NCI-H446 treated with DMSO at 0.1 percent for 48 hours (cell line): ENCODE results near the gene SMIM44.
"Not testable (repeated sequence)": the region's sequence is repeated elsewhere in the genome, so short reads cannot be mapped to it uniquely, and the experiment has no call there.

Experiments
- DNase-seq: peaks from one replicate; lab custom pipeline; 2025; lab: John Stamatoyannopoulos, UW

The SMIM44 gene

DNA sequence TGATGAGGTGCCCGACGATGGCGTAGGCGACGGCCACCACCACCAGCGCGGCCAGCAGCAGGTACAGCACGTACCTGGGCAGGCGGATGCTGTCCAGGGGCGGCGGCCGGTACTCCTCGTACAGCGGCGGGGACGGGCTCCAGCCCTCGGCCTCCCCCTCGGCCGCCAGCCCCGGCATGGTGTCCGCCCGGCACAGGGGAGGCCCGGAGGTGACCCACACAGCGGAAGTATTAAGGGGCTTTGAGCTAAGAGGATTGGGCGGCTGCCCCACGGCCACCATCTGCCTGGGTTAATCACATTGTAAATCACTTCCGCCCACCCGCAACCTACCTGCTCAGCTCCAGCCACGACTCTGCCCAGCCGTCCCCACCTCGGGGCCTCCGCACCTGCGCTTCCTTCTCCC lies at the start of gene SMIM44:
Gene SMIM44, minus strand, starts transcription at position 216 of the 403 bp plus-strand sequence. Its CDS starts 38 bp downstream, at position 178.
- DNase-seq: no peak

DNA sequence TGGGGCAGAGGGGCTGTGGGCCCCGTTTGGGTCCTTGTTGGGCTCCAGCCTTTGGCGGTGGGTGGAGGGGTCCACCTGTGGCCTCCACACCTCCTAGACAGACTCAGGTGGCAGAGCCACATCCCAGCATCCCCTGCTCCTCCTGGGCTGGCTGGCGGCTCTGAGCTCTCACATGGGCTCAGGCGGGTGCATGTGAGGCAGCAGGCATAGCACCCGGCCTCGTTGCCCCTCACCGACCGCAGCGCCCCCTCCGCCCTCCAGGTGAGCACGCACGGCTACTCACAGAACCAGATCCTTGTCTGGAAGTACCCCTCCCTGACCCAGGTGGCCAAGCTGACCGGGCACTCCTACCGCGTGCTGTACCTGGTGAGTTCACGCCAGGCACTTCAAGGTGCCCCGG lies 49.8 kb upstream of the SMIM44 start:
- no peak for DNase-seq

- no peak for DNase-seq
These were observed 49.0 kb upstream of the SMIM44 start for GRCh38 chr19:3532154-3532786.

- DNase-seq: no peak
These were observed 48.5 kb upstream of the SMIM44 start for GRCh38 chr19:3531716-3532115.

DNA sequence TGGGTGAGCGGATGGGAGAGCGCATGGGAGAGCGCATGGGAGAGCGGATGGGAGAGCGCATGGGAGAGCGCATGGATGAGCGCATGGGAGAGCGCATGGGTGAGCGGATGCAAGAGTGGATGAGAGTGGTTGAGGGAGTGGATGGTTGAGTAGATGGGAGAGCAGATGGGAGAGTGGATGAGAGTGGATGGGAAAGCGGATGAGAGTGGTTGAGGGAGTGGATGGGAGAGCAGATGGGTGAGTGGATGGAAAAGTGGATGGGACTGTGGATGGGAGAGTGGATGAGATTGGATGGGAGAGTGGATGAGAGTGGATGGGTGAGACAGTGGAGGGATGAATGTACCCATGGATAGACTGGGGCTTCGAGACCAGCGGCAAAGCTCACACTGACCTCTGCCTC lies 47.1 kb upstream of the SMIM44 start:
- DNase-seq: no peak

DNA sequence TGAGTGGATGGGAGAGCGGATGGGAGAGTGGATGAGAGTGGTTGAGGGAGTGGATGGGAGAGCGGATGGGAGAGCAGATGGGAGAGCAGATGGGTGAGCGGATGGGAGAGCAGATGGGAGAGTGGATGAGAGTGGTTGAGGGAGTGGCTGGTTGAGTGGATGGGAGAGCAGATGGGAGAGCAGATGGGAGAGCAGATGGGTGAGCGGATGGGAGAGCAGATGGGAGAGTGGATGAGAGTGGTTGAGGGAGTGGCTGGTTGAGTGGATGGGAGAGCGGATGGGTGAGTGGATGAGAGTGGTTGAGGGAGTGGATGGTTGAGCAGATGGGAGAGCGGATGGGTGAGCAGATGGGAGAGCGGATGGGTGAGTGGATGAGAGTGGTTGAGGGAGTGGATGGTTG lies 46.1 kb upstream of the SMIM44 start:
- DNase-seq: not testable (repeated sequence)

DNA sequence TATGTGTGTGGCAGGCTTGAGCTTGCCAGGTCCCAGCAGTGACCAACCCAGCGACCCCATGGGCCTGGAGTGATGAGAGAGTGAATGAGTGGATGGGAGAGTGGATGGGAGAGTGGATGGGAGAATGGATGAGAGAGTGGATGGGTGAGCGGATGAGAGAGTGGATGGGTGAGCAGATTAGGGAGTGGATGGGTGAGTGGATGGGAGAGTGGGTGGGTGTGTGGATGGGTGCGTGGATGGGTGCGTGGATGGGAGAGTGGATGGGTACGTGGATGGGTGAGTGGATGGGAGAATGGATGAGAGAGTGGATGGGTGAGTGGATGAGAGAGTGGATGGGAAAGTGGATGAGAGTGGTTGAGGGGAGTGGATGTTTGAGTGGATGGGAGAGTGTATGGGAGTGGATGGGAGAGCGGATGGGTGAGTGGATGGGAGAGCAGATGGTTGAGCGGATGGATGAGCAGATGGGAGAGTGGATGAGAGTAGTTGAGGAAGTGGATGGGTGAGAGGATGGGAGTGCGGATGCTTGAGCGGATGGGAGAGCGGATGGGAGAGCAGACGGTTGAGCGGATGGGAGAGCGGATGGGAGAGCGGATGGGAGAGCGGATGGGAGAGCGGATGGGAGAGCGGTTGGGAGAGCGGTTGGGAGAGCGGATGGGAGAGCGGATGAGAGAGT lies 45.4 kb upstream of the SMIM44 start:
- no peak for DNase-seq

DNA sequence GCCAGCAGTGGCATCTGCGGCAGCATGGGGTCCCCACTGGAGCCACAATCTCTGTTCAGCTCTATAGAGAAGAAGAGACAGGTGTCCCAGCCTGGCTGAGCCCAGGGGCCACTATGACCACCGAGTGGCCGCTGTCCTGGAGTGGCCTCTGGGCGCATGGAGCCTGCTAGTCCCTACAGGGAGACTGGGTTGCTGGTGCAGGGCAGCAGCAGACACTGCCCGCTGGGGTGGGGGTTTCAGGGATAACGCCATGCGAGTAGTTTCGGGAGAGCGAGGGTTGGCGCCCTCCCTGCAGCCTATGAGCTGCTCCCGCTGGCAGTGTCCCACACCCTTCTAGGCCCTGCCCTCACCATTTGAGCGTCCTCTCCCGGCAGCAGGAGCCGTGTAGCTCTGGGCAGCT lies 44.8 kb upstream of the SMIM44 start:
- no peak for DNase-seq

DNA sequence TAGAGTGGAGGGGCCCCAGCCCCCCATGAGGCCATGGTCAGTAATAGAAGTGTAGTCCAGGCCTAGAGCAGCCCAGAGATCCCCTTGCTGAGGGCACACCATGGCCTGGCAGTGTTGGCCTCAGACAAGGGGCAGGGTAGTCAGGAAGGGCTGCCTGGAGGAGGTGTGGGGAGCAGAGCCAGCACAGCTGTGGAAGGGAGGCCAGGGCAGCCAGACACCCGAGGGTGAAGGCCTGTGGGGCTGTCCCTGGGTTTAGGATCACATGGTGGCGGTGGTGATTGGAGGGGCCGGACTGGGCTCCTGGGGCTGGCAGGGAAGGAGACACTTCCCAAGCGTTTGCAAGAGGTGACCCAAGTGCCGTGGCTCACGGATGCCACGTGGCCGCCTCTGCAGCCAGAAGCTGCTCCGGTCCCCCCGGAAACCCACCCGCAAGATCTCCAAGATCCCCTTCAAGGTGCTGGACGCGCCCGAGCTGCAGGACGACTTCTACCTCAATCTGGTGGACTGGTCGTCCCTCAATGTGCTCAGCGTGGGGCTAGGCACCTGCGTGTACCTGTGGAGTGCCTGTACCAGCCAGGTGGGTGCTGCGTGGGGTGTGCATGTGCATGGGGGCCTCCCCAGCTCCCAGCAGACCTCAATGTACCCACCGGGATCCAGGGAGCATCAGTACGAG lies 44.1 kb upstream of the SMIM44 start:
- no peak for DNase-seq

GRCh38 chr19:3526507-3527237 lies 43.4 kb upstream of the SMIM44 start:
- no peak for DNase-seq

DNA sequence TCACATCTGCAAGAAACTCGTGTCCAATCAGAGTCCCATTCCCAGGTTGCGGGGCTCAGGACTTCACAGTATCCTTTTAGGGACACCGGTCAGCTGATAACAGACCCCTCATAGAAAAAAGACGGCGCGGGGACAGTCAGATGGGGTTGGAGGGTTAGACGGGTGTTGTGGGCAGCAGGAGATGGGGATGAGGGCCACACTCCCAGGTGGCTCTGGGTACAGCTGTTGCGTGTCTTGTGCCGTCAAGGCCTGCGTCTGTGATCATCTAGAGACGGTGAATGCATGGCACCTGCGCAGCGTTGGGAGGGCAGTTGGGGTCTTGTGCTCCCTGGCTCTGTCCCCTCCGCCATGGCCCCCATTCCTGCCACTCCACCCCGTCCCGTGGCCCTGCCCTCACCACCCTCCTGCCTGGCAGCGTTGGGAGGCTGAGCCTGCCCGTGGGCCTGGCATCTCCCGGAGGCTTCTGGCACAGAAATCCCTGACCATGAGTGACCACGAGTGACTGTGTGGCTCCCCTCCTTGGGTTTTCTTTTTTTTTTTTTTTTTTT lies 41.7 kb upstream of the SMIM44 start:
- DNase-seq: no peak

DNA sequence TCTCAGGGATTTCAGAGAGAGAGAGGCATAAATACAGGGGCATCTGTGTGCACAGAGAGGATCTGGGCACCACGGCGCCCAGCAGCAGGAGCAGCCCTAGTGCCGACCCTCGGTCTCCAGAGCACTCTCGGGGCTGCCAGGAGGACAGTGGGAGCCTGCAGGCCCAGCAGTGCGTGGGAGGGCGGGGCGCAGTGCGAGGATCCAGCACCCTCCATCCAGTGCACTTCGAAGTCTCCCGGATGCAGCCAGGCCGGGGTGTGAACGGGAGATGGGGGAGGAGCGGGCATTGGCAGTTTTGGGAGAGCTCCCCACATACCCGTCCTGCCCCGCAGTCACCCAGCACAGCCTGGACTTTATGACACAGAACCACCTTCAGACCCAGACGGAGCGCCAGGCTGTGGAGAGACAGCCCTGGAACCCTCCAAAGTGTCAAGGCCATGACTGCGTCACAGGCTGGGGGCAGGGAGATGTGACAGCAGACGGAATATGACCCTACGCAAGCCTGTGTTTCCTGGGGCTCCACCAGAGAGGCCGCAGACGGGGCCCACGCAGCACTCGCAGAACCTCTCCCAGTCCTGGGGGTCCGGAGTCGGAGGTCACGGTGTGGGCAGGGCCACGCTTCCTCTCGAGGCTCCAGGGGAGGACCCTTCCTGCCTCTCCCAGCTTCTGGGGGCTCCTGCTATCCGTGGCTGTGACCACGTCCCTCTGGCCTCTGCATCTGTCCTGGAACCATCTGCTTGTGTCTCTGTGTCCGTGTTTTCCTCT lies 41.0 kb upstream of the SMIM44 start:
- DNase-seq: no peak

- DNase-seq: no peak
These were observed 40.3 kb upstream of the SMIM44 start for GRCh38 chr19:3523361-3524077.

DNA sequence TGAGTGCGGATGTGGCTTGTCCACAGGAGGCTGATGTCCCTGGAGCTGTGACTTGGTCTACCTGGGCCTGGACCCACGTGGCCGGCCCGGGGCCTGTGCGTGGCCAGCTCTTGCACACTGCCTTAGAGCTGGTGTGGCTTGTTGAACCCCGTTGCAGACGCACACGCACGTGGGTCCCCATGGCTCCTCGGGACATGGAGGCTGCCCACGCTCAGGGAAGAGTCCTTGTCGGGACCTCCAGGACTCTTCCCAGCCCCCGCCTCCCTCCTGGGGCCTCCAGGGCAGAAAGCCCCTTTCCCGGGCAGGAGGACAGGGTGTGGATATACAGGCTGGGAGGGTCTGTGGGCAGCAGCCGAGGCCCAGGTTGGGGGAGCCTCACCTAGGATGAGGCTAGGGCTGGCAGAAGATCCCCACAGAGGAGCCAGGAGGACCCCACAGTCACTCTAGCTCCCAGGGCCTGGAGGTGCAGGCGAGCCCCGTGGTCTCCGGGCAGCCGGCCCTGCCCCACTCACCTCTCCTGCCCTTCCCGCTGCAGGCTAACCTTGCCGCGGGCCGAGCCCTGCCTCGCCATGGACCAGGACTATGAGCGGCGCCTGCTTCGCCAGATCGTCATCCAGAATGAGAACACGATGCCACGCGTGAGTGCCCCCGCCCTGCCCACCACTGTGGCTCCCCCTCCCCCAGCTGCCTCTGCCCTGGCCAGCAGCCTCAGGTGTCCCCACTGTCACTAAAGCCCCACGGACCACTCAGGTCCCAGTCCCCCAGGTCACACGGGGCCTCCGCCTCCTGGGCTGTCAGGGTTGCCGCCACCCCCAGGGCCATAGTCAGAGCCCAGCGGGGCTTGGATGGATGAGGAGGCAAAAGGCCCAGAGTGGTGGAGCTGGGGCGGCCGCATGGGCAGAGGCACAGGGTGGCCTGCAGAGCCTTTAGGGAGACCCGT lies 39.5 kb upstream of the SMIM44 start:
- no peak for DNase-seq

DNA sequence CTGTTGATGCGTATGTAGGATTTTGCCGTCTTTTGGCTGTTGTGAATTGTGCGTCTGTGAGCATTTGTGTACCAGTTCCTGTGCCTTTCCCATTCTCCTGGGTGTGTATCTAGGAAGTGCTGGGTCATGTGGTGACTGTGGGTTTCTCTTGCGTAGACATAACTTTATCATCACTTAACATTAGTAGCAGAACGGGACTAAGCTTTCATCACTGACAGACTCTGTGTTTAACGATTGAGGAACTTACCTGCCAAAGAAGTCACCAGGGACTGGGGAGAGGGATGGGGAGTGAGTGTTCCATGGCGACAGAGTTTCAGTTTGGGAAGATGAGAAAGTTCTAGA lies 37.8 kb upstream of the SMIM44 start:
- DNase-seq: no peak

GRCh38 chr19:3520166-3521103 lies 37.2 kb upstream of the SMIM44 start:
- no peak for DNase-seq

- no peak for DNase-seq
These were observed 35.9 kb upstream of the SMIM44 start for GRCh38 chr19:3519126-3519525.

DNA sequence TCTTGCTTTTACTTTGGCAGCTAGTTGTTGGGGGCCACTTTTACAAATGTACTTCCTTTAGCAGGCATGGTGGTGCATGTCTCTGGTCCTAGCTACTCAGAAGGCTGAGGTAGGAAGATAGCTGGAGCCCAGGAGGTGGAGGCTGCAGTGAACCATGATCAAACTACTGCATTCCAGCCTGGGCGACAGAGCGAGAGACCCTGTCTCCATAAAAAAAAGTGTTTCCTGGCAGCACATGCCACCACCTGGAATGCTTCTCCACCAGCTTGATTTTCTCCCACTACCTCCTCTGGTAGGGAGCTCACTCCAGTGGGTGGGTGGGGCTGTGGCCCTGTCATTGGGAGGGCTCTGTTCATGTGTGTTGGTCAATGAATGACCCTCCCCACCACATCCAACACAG lies 35.4 kb upstream of the SMIM44 start:
- no peak for DNase-seq

GRCh38 chr19:3518255-3518654 lies 35.0 kb upstream of the SMIM44 start:
- no peak for DNase-seq
